ENCODE measurements around the gene TMED9. TPM values are rescaled to one million over a fixed set of nuclear protein-coding genes. Genes with fewer than 3 reads are reported as not detected.

The TMED9 gene
- total RNA-seq, 6 experiments from 2014 or later = 81.8 to 149 (median 133) TPM

DNA sequence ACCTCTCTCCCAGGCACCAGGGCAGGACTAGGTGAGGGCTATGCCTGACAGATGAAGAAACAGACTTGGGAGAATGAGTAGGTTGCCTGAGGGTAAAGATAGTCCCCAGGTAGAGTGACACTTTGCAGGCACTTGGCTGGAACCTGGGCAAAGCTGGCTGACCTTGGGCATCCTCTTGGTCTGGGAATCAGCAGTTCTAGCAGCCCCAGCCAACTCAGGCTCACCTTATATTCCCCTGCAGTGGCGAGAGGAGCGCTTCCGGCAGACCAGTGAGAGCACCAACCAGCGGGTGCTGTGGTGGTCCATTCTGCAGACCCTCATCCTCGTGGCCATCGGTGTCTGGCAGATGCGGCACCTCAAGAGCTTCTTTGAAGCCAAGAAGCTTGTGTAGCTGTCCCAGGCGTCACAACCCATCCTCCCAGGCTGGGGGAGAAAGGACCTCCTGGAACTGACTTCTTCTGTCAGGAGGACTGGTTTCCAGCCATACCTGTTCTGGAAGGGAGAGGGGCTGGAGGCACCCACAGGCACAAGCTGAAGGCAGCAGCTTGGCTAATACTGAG, 3.1 kb downstream of the TMED9 start:
- Histone ChIP-seq H3K4me3 (no peak overlapping the region), H3K27me3 (no peaks in the 10 kb centered on the region), H3K9me3 (no peaks in the 10 kb centered on the region), H3K27ac (no peak overlapping the region), H3K4me1 (peaks cover 0 to 9% (median 5%) of the 10 kb centered on the region in 4 donors), H3K36me3 (peaks cover 3 to 33% (median 20%) of the 10 kb centered on the region in 4 donors)
- DNase-seq (no peak), ATAC-seq (no peak)
- TF ChIP-seq POLR2A (IDR thresholded peaks at IDR 0.05) = no peak
- TF ChIP-seq, protein P1, sequence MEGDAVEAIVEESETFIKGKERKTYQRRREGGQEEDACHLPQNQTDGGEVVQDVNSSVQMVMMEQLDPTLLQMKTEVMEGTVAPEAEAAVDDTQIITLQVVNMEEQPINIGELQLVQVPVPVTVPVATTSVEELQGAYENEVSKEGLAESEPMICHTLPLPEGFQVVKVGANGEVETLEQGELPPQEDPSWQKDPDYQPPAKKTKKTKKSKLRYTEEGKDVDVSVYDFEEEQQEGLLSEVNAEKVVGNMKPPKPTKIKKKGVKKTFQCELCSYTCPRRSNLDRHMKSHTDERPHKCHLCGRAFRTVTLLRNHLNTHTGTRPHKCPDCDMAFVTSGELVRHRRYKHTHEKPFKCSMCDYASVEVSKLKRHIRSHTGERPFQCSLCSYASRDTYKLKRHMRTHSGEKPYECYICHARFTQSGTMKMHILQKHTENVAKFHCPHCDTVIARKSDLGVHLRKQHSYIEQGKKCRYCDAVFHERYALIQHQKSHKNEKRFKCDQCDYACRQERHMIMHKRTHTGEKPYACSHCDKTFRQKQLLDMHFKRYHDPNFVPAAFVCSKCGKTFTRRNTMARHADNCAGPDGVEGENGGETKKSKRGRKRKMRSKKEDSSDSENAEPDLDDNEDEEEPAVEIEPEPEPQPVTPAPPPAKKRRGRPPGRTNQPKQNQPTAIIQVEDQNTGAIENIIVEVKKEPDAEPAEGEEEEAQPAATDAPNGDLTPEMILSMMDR (IDR thresholded peaks at IDR 0.05) = no peak
- intact Hi-C loops (cut with DNase I) = no loop called here
- WGBS (ENCODE audit: insufficient coverage, low coverage, low lambda C conversion rate, missing lambda C conversion rate) = no CpG with 5 or more reads among the region's 8 CpGs

DNA sequence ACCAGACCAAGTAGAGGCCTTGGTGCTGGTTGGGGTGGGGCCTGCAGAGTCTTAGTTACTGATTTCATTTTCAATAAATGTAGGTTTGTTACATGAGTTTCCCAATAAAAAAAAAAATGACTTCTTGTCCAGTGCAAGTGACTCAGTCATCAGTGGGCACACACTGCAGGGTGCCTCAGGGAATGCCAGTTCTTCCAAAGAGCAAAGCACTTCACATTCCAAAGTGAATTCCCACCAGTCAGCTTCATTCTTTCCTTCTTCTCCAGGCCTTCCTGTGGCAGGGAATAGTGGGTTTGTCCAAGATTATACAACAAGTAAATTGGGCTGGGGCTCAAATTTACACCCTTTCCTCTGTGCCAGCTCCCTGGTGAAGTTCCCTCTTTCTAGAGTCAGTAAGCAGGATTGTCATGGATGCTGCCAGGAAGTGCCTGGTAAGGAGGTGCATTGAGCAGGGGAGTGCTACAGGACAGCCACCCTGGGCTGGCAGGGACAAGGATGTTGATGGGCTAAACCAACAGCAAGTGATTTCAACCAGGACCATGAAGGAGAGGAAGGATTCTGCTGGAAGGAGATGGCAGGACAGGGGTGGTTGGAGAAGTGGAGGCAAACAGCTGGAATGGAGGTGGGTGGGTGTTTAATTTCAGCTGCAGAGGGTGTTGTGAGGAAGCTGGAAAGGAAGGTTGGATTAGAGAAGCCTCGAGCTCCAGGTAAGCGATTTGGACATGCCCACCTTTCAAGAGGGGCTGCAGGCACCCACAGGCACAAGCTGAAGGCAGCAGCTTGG, 4.2 kb downstream of the TMED9 start:
- Histone ChIP-seq H3K36me3 (peaks cover 3 to 33% (median 20%) of the 10 kb centered on the region in 4 donors), H3K27ac (no peak overlapping the region), H3K9me3 (no peaks in the 10 kb centered on the region), H3K4me3 (no peak overlapping the region), H3K27me3 (no peaks in the 10 kb centered on the region), H3K4me1 (peaks cover 0 to 16% (median 8%) of the 10 kb centered on the region in 4 donors)
- DNase-seq (no peak), ATAC-seq (no peak)
- WGBS (ENCODE audit: insufficient coverage, low coverage, low lambda C conversion rate, missing lambda C conversion rate) = 90% methylated on average over 2 of the region's 2 CpGs
- intact Hi-C loops (cut with DNase I) = no loop called here
- TF ChIP-seq POLR2A (IDR thresholded peaks at IDR 0.05) = no peak
- TF ChIP-seq, protein P1 (IDR thresholded peaks at IDR 0.05) = no peak

DNA sequence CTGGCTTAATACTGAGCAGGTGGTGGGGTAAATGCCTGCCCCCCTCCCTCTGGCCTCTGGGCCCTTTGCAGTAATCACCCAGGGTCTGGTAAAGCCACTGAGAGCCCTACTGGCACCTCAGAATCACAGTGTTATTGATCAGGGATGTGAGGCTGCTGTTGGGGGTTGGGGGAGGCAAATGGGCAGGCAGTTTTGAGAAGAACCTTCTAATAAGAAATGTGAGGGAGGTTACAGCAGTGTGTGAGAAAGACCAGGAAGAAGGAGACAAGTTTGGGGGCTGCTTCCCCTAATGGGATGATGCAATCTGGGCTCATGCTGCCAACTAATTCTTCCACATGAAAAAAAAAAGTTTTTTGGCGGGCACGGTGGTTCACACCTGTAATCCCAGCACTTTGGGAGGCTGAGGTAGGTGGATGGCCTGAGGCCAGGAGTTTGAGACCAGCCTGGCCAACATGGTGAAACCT, 4.8 kb downstream of the TMED9 start:
- 65% methylated on average over 2 of the region's 2 CpGs for WGBS (ENCODE audit: insufficient coverage, low coverage, low lambda C conversion rate, missing lambda C conversion rate)
- Histone ChIP-seq H3K27ac (no peak overlapping the region), H3K4me3 (no peak overlapping the region), H3K27me3 (no peaks in the 10 kb centered on the region), H3K36me3 (peaks cover 3 to 33% (median 20%) of the 10 kb centered on the region in 4 donors), H3K9me3 (no peaks in the 10 kb centered on the region), H3K4me1 (peaks cover 0 to 19% (median 6%) of the 10 kb centered on the region in 4 donors)
- no peak for ATAC-seq
- intact Hi-C loops (cut with DNase I) = no loop called here
- TF ChIP-seq, protein P1 (IDR thresholded peaks at IDR 0.05) = no peak
- TF ChIP-seq POLR2A (IDR thresholded peaks at IDR 0.05) = no peak
- peak in 1 of 3 donors; percentile 12 for DNase-seq

DNA sequence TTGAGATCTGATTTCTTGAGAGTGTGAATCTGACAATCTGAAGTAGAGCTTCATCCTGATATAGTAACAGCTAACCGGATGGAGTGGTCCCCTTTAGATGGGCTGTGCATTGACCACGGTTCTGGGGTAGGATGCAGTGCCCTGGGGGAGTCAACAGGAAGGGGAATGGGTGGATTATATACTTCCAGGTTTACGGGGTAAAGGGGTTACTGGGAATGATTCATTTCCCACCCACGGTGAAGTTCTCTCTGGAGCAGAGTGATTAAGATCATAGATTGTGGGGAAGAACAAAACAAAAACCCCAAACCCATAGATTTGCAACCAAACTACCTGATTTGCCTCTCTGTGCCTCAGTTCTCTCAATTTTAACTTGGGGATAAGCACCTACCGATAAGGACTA, 6.5 kb downstream of the TMED9 start:
- Histone ChIP-seq H3K9me3 (no peaks in the 10 kb centered on the region), H3K27me3 (no peaks in the 10 kb centered on the region), H3K27ac (no peak overlapping the region), H3K4me1 (peaks cover 0 to 11% (median 5%) of the 10 kb centered on the region in 4 donors), H3K36me3 (peaks cover 3 to 30% (median 20%) of the 10 kb centered on the region in 4 donors), H3K4me3 (no peak overlapping the region)
- DNase-seq (peak in 1 of 3 donors; percentile 19), ATAC-seq (no peak)
- no peak for TF ChIP-seq POLR2A (IDR thresholded peaks at IDR 0.05)
- TF ChIP-seq, protein P1 (IDR thresholded peaks at IDR 0.05) = no peak
- intact Hi-C loops (cut with DNase I) = no loop called here
- 36% methylated on average over 5 of the region's 5 CpGs for WGBS (ENCODE audit: insufficient coverage, low coverage, low lambda C conversion rate, missing lambda C conversion rate)
